Stimulated activated CD4-positive, alpha-beta T cell treated with anti-CD3 and anti-CD28 coated beads, Interleukin-1b, Interleukin-23, amount 100 ng/mL, for 24 hours (primary cell): ENCODE measurements around the gene MKNK2.
A peak's percentile ranks its signal among the peaks of the same experiment; 100 is the strongest.

Source experiments
- DNase-seq, 4 experiments: peaks; one replicate each; pipeline ENCODE4 v3.0.0-alpha.2; 2020; ENCODE audit warnings: low read depth in 4 of 4, low spot score in 1 of 4

MKNK2 gene

DNA sequence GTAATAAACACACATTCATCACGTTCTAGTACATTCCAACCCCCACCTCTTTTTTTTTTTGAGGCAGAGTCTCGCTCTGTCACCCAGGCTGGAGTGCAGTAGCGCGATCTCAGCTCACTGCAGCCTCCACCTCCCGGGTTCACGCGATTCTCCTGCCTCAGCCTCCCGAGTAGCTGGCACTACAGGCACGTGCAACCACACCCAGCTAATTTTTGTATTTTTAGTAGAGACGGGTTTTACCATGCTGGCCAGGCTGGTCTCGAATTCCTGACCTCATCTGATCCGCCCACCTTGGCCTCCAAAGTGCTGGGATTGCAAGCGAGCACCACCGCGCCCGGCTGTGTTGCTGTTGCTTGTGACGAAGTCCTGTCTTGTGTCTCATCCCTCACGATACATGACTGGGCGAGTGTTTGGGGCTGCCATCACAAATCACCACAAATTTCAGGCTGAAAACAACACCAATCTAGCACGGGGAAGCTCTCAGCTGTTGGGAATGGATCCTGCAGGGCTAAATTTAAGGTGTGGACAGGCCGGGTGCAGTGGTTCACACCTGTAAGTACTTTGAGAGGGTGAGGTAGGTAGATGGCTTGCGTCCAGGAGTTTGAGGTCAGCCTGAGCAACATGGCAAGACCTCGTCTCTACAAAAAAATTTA, 29.4 kb upstream of the MKNK2 start:
- DNase-seq = no peak

DNA sequence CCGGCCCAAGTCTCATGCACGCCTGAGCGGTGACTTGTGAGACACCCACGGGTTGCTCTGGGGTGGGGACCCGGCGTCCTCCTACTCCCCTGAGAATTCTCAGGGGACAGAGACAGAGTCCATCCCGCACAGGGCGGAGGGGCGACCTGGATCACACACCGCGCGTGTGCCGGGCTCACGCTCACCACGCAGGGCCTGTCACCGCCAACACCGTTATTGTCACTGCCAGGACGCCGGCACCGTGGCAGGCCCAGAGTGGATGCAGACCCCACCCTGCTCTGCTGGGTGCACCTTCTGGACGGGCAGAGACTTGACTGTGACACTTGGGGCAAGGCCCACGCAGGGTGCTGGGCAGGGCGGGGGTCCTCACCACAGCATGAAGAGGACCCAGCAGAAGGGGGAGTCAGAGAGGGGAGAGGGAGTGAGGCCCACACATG, 28.8 kb upstream of the MKNK2 start:
- DNase-seq = no peak

DNA sequence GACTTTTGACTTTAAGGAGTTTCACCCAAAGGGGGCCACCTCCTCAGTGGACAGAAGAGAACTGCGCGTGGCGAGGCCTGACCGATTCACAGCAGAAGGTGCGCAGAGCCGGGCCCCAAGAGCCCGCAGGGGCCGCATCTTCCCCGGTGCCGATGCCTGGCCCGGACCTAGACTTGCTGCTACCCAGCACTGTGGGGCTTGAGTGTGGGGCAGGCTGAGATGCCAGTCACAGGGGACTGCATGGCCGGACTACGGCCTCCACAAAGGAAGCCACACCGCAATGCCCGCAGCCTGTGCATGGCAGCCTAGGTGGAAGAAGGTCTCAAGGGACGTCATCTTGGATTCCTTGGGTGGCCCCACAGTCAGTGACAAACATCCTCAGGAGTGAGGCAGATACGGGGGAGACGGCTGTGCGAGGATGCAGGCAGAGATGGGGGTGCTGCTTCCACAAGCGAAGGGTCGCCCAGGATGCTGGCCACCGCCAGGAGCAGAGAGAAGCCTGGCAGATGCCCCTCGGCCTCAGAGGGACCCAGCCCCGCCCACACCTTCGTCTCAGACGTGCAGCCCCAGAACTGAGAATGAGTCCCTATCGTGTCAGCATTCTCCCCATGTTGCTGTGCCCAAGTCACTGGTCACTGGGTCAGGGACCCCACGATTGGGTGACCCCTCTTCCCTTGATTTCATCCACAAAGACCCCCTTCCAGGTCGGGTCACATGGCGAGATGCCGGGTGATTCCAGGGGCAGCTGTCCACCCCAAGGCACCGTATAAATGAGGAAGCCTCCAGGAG, 28.2 kb upstream of the MKNK2 start:
- no peak for DNase-seq

- no peak for DNase-seq
Measured at GRCh38 chr19:2077833-2078619, 27.0 kb upstream of the MKNK2 start.

DNA sequence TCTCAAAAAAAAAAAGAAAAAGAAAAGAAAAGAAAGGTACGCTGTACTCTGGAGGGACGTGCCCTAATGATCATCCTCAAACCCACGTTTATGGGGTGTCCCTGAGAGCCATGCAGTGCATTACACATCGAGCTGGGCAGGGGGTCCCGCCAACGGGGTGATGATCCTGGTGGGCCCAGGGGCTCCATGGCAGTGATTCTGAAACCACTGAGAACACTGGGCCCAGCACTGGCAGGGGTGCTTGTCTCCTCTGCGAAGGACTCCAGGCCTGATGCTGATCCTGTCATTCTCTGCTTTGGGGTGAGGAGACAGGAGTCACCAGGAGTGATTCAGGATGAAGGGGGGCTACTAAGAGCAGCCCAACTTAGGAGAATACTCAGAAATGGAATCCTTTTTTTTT, 26.4 kb upstream of the MKNK2 start:
- no peak for DNase-seq

GRCh38 chr19:2076526-2076944, 25.5 kb upstream of the MKNK2 start:
- no peak for DNase-seq

DNA sequence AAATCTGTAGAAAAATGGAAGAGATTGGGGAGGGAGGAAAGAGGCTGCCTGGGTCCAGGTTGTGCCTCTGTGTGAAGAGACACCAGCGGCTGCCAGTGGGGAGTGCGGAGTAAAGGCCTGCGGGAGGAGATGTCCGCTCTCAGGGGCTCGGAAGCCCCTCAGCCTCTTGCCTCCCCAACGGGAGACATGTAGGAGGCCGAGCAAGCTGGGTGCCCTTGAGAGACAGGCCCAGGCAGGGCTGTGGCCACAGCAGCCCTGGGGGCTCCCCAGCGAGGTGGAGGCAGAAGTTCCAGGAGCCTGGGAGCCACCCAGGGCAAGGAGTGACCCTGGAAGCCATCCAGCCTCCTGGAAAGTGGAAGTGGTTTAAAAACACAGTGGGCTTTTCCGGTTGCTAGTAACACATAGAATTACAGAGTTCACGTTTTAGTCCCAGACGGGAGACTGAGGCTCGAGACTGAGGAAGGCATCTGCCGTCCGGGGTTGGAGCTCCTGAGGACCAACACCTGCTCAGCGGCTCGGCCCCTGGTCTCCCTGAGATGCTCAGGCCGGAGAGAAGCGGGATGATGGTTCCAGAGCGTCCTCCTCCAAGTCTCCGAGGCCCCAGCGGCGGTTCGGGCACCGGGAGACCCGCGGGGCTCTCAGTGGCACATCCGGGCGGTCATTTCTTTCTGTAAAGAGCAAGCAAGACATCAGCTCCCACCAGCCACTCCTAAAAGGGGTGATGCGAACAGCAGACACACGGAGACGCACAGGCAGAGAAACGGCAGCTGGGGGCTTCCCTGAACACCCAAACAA, 21.9 kb upstream of the MKNK2 start:
- no peak for DNase-seq

DNA sequence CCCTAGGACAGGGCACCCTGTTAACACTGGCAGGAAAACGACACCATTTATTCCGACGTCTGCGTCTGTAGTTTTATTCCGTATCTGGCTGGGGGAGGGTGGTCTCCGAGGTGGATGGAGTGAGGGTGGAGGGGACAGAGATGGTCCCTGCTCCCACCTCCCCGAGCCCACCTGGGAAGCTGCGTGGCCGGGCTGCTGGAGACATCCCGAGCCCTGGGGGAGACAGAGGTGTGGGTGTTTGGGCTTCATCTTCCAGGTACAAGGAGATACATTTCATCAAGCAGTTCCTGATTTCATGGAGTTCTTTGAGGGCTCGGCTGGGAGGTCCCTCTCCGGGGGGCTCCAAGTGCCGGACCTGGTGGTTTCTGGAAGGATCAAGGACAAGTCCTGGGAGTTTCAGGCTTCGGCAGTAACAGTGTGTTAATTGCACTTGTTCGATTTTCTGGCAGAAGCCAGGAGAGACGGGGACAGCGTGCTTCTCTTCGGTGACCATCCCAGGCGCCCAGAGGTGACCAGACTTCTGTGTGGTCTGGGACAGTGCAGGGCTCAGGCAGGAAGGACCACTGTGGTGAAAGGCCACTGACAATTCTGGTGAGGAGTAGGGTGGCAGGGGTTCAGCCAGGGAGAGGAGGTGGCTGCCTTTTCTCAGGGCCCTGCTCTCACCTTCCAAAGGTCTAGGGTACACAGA, 20.1 kb upstream of the MKNK2 start:
- DNase-seq = no peak

DNA sequence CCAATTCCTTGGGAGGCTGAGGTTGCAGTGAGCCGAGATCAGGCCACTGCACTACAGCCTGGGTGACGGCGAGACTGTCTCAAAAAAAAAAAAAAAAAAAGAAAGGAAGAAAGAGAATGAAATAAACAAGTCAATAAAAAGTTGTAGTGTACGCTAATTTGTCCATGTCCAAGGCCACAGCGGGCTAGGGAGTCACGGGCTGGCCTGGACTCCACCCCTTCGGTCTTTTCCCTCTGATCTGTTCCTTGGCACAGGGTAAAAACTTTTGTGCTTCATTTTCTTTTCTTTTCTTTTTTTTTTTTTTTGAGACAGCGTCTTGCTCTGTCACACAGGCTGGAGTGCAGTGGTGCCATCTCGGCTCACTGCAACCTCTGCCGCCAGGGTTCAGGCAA, 19.4 kb upstream of the MKNK2 start:
- DNase-seq = no peak

DNA sequence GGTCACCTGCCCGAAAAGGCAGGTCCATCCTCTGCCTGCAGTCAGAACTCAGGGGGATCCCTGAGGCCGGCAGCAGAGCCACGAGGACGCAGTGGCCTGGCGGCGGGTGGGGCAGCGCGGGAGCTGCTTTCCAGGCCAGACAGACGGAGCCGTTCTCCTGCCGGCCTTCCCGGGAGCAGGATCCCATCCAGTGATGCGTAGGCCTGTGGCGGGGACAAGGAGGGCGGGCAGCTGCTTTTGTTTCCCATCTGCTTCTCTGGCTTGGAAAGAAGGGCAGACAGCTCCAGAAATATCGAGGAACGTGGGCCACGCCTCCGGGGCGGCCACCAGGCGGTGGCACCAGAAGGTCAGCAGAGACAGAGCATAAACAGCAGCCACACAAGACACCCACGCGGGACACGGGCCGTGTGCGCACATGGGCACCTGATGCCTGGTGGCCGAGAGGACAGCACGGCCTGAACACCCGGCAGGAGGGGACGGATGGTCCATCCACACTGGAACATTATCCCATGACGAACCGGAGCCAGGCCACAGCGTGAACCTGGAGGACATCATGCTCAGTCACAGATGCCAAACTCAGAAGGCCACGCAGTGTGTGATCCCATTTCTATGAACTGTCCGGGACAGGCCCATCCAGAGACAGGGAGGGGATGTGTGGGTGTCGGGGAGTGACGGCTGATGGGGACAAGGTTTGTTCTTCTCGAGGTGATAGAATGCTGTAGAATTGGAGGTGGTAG, 13.9 kb upstream of the MKNK2 start:
- DNase-seq = no peak

DNA sequence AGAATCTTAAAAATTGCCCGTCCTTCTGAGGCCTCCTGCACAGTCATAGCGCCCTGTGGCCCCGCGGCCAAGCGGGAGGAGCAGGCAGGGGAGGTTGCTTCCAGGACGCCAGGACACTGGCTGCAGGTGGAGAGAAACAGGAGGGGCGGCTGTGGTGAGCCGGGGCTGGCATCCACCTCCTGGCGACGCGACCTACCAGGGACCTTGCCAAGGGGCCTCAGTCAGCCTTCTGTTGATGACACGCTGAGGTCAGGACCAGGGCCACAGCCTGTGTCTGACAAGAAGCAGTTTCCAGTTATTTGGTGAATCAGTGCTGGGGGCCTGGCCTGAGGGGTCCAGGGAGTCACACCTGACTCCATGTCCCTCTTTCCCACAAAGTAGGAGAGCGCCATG, 13.3 kb upstream of the MKNK2 start:
- no peak for DNase-seq

DNA sequence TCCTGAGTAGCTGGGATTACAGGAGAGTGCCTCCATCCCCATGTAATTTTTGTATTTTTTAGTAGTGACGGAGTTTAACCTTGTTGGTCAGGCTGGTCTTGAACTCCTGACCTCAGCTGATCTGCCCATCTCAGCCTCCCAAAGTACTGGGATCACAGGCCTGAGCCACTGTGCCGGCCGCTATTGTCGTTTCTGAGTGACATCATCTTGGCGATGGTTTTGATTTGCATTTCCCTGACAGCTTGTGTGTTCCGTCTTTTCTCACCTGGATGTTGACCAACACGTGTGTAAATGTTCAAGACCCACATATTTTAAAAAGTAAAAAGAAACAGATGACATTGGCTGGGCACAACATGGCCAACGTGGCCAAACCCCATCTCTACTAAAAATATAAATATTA, 12.8 kb upstream of the MKNK2 start:
- DNase-seq = no peak

GRCh38 chr19:2062770-2063169, 11.7 kb upstream of the MKNK2 start:
- no peak for DNase-seq

DNA sequence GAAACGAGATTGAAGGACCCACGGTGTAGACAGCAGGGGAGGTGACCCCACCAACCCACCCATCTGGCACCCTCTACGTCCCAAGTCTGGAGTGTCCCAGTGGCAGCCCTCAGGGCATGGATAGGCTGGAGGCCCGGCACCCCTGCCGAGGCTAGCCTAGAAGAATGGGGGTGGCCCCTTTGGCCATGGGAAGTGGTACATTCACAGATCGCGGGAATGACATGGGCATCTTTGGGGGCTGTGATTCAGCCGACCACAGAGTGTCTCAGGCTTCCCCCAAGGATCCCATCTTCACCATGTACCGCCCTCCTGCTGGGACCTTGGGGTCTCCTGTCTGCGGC, 11.3 kb upstream of the MKNK2 start:
- no peak for DNase-seq

DNA sequence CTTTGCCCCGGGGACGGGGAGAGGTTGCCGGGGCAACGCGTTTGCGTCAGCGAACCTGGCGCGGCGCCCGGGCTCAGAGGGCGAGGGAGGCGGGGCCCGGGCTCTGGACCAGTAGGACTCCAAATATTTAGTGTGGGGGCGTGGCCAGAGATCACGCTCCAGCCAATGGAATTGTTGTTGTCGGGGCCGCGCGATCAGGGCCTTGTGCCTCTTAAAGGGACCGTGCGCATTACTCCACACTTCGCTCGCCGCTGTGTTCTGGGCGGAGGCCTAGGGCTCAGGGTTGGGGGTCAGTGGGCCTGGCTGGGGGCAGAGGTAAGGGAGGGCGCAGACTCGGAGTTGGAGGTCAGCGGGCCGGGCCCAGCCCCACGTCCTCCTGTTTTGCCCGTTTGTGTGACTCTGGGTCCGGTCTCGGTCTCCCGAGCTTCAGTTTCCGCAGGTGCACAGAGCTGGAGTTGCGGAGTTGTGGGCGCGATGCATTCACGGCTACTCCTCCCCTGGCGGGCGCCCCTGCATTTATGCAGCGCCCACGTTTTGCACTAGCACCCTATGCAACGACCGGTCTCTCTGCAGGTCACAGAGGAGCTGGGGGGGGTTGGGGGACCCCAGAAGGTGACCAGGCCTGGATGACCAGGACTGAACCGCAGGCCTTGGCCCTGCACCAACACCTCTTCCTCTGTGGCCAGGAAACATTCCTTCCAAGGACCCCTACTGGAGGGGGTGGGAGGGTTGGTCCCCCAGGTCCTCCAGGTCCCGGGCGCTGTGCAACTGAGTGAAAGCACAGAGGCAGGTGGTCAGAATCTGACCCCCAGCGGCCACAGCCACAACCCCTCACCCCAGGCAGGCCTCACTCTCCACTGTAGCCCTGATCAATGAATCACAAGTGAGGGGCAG, 10.7 kb upstream of the MKNK2 start:
- DNase-seq = peak; percentile 96 to 99 (median 98)

DNA sequence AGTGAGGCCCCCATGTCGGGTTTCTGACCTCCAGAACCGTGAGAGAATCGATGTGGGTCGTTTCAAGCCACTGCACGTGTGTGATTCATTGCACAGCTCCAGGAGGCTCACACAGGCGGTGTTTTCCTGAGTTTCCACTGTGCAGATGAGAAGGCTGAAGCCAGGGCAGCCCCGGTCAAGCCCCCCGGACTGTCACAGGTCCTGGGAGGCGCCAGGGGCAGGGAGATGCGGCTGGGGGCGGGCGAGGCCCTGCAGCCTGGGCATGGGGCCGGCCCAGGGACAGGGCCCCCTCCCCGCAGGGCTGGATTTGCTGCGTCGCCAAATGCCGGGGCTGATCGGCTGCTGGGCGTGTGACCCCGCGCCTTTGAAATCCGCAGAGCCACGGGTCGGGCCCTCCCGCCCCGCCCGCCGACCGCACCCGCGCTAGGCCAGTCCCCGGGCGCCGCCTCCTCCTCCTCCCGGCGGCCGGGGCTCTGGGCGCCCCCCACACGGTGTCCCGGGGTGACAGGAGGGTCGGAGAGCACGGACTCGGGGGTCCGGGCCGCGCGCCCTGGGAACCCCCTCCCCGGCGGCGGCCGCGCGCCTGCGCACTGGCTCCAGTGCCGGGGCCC, 9.9 kb upstream of the MKNK2 start:
- peak in 1 of 4 experiments; percentile 51 for DNase-seq

GRCh38 chr19:2059422-2060201, 8.6 kb upstream of the MKNK2 start:
- no peak for DNase-seq
